Measurements from ENCODE around the gene TMCC1. TPM values are rescaled to one million over a fixed set of nuclear protein-coding genes. Genes with fewer than 3 reads are reported as not detected.
"Not testable (repeated sequence)": the region's sequence is repeated elsewhere in the genome, so short reads cannot be mapped to it uniquely, and the experiment has no call there.

The TMCC1 gene
- total and polyA plus RNA-seq, 11 donors = 9.6 to 38.3 (median 22.6) TPM

GRCh38 chr3:129699612-129700011 is 193.9 kb downstream of the TMCC1 start:
- H3K27ac ChIP-seq = no peak overlapping the region
- no peaks in the 10 kb centered on the region for H3K27me3 ChIP-seq
- WGBS, 4 donors = 94 to 100% (median 97%) methylated on average over 1 of the region's 1 CpG
- DNase-seq (no peak), ATAC-seq (no peak)
- intact Hi-C loops (cut with DNase I) = no loop called here
- no peaks in the 10 kb centered on the region for H3K9me3 ChIP-seq
- no peaks in the 10 kb centered on the region for H3K36me3 ChIP-seq
- no peak for TF ChIP-seq POLR2A (IDR thresholded peaks at IDR 0.05)
- no peak for TF ChIP-seq CTCF (IDR thresholded peaks at IDR 0.05)
- no peak overlapping the region for H3K4me3 ChIP-seq
- H3K4me1 ChIP-seq = peaks cover 0 to 12% (median 4%) of the 10 kb centered on the region in 12 donors

- H3K4me3 ChIP-seq = no peak overlapping the region
- no peaks in the 10 kb centered on the region for H3K9me3 ChIP-seq
- no peaks in the 10 kb centered on the region for H3K36me3 ChIP-seq
- no peak overlapping the region for H3K27ac ChIP-seq
- DNase-seq = no peak
- H3K4me1 ChIP-seq = peaks cover 0 to 16% (median 4%) of the 10 kb centered on the region in 12 donors
- intact Hi-C loops (cut with DNase I) = no loop called here
- TF ChIP-seq CTCF (IDR thresholded peaks at IDR 0.05) (no peak), POLR2A (IDR thresholded peaks at IDR 0.05) (no peak)
- no peaks in the 10 kb centered on the region for H3K27me3 ChIP-seq
- peak in 1 of 4 donors; percentile 47 for ATAC-seq
- 61 to 71% (median 67%) methylated on average over 4 of the region's 4 CpGs for WGBS, 4 donors
Observed at GRCh38 chr3:129699199-129699598, 194.3 kb downstream of the TMCC1 start.

GRCh38 chr3:129697229-129697969 is 196.1 kb downstream of the TMCC1 start:
- no peak overlapping the region for H3K27ac ChIP-seq
- TF ChIP-seq POLR2A (IDR thresholded peaks at IDR 0.05) (no peak), CTCF (IDR thresholded peaks at IDR 0.05) (no peak)
- intact Hi-C loops (cut with DNase I) = no loop called here
- 94 to 98% (median 97%) methylated on average over 6 of the region's 6 CpGs for WGBS, 4 donors
- H3K27me3 ChIP-seq = no peaks in the 10 kb centered on the region
- H3K4me1 ChIP-seq = peaks cover 0 to 14% (median 4%) of the 10 kb centered on the region in 12 donors
- no peak for DNase-seq
- H3K9me3 ChIP-seq = no peaks in the 10 kb centered on the region
- H3K36me3 ChIP-seq = no peaks in the 10 kb centered on the region
- no peak for ATAC-seq
- H3K4me3 ChIP-seq = no peak overlapping the region

- H3K4me1 ChIP-seq = peaks cover 0 to 14% (median 4%) of the 10 kb centered on the region in 12 donors
- 96 to 99% (median 97%) methylated on average over 2 of the region's 2 CpGs for WGBS, 4 donors
- H3K9me3 ChIP-seq; DNase-seq; H3K27ac ChIP-seq; H3K27me3 ChIP-seq; H3K4me3 ChIP-seq; ATAC-seq; H3K36me3 ChIP-seq; intact Hi-C loops (cut with DNase I): not testable (repeated sequence)
Observed at GRCh38 chr3:129696430-129696829, 197.1 kb downstream of the TMCC1 start.

GRCh38 chr3:129695230-129695629 is 198.3 kb downstream of the TMCC1 start:
- DNase-seq (no peak), ATAC-seq (no peak)
- no peaks in the 10 kb centered on the region for H3K27me3 ChIP-seq
- H3K4me1 ChIP-seq = peaks cover 0 to 19% (median 4%) of the 10 kb centered on the region in 12 donors
- intact Hi-C loops (cut with DNase I) = no loop called here
- 95 to 100% (median 97%) methylated on average over 2 of the region's 2 CpGs for WGBS, 4 donors
- no peak overlapping the region for H3K4me3 ChIP-seq
- no peak overlapping the region for H3K27ac ChIP-seq
- TF ChIP-seq CTCF (IDR thresholded peaks at IDR 0.05) = no peak
- no peak for TF ChIP-seq POLR2A (IDR thresholded peaks at IDR 0.05)
- H3K36me3 ChIP-seq = no peaks in the 10 kb centered on the region
- no peaks in the 10 kb centered on the region for H3K9me3 ChIP-seq
